ENCODE data around the gene PIK3R3. TPM values are rescaled to one million over a fixed set of nuclear protein-coding genes. Genes with fewer than 3 reads are reported as not detected.

PIK3R3 gene
- total and polyA plus RNA-seq, 9 of the 15 experiments (the other 6 are each of a cell fraction or from before 2014, with no cell fraction given): 1.4 to 7.7 (median 4.6) TPM

- H3K9me3 ChIP-seq (replicated peaks; ENCODE audit: control insufficient read depth, insufficient read depth, low read depth, low read length): no peaks in the 10 kb centered on the region
- intact Hi-C loops (cut with micrococcal nuclease) (no loop called here), in situ Hi-C loops (cut with MboI) (no loop called here)
- H3K79me2 ChIP-seq (ENCODE audit: control insufficient read depth, insufficient read depth, low read length): no peaks in the 10 kb centered on the region
- ChIA-PET POLR2A (interaction anchor here (0.6 to 1.6 kb wide), 5 partner anchors 9 to 97 kb away, joined by 3 to 5 read pairs (median 4); no protein-coding TSS in a partner anchor), CTCF (ENCODE audit: low intra/inter-chr PET ratio) (no interaction called here)
- no peak overlapping the region for H3K9ac ChIP-seq (ENCODE audit: insufficient read depth in 1 of 2, low read depth in 2 of 2, low read length in 2 of 2)
- H3K36me3 ChIP-seq (ENCODE audit: control insufficient read depth, insufficient read depth, low read length): peaks cover 66% of the 10 kb centered on the region
- H3K27ac ChIP-seq (ENCODE audit: extremely low read depth, low read depth, low read length): no peak overlapping the region
- 94% methylated on average over 6 of the region's 6 CpGs for WGBS (ENCODE audit: insufficient coverage, low coverage, missing lambda C conversion rate)
- no peak for TF ChIP-seq ARID2 (IDR thresholded peaks at IDR 0.05)
- no peak for TF ChIP-seq PCBP1 (IDR thresholded peaks at IDR 0.05; ENCODE audit: low read depth, low read length, poor library complexity, severe bottlenecking)
- no peak for TF ChIP-seq ZBTB8A (IDR thresholded peaks at IDR 0.05; ENCODE audit: partially characterized antibody)
- TF ChIP-seq, protein P1, sequence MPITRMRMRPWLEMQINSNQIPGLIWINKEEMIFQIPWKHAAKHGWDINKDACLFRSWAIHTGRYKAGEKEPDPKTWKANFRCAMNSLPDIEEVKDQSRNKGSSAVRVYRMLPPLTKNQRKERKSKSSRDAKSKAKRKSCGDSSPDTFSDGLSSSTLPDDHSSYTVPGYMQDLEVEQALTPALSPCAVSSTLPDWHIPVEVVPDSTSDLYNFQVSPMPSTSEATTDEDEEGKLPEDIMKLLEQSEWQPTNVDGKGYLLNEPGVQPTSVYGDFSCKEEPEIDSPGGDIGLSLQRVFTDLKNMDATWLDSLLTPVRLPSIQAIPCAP (CRISPR knock-in tag; IDR thresholded peaks at IDR 0.05; ENCODE audit: borderline replicate concordance): no peak
- no peak for TF ChIP-seq OTX1 (CRISPR knock-in tag; IDR thresholded peaks at IDR 0.05)
- DNase-seq (ENCODE audit: extremely low read depth in 1 of 4, low spot score in 3 of 4): no peak
- no peak overlapping the region for H3K4me2 ChIP-seq (ENCODE audit: insufficient read depth, low read length)
- no peak for ATAC-seq
- H3K4me1 ChIP-seq (replicated peaks in 1 of 2; ENCODE audit: control insufficient read depth in 2 of 2, insufficient read depth in 2 of 2, low read length in 2 of 2): no peaks in the 10 kb centered on the region
- no peak for FAIRE-seq
- peaks cover 4% of the 10 kb centered on the region for H3K9me1 ChIP-seq (ENCODE audit: control insufficient read depth, insufficient read depth, low read length)
- H2AFZ ChIP-seq (ENCODE audit: low read depth, low read length): no peak overlapping the region
- H3K27me3 ChIP-seq (ENCODE audit: control insufficient read depth in 2 of 2, insufficient read depth in 2 of 2, low read length in 2 of 2): no peaks in the 10 kb centered on the region
- BruUV-seq (replicated peaks): no TSS peak
- H4K20me1 ChIP-seq (replicated peaks; ENCODE audit: control insufficient read depth, insufficient read depth, low read length): no peaks in the 10 kb centered on the region
- no peak overlapping the region for H3K4me3 ChIP-seq
These were observed 121.8 kb downstream of the PIK3R3 start for GRCh38 chr1:46010611-46011010.

DNA sequence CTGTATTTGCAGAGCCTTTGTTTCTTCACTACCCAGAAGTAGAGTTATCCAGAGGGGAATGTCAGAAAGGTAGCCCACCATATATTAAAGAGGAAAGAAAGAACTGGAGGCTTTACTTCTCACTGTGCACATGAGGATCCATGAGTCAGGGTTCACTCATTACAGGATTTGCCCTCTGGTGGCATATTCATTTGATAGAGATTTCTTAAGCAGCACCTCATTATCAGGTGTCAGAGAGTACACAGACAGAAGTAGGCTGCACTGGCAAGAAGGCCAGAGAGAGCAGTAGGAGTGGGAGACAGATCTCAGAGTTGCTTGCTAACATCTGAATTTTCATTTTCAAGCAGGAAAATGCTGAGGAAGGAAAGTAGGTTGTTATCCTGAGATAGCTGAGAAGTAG lies 123.8 kb downstream of the PIK3R3 start:
- no peak overlapping the region for H2AFZ ChIP-seq (ENCODE audit: low read depth, low read length)
- peaks cover 69% of the 10 kb centered on the region for H3K36me3 ChIP-seq (ENCODE audit: control insufficient read depth, insufficient read depth, low read length)
- DNase-seq (ENCODE audit: extremely low read depth in 1 of 4, low spot score in 3 of 4) (no peak), FAIRE-seq (no peak), ATAC-seq (no peak)
- H3K27ac ChIP-seq (ENCODE audit: extremely low read depth, low read depth, low read length): no peak overlapping the region
- intact Hi-C loops (cut with micrococcal nuclease) (no loop called here), in situ Hi-C loops (cut with MboI) (no loop called here)
- no peaks in the 10 kb centered on the region for H3K9me3 ChIP-seq (replicated peaks; ENCODE audit: control insufficient read depth, insufficient read depth, low read depth, low read length)
- no peak overlapping the region for H3K4me3 ChIP-seq
- no peak overlapping the region for H3K9ac ChIP-seq (ENCODE audit: insufficient read depth in 1 of 2, low read depth in 2 of 2, low read length in 2 of 2)
- POLR2A ChIA-PET: interaction anchor here (1.0 kb wide), 1 partner anchor 9 kb away, joined by 3 read pairs; no protein-coding TSS in a partner anchor
- H3K79me2 ChIP-seq (ENCODE audit: control insufficient read depth, insufficient read depth, low read length): no peaks in the 10 kb centered on the region
- no peaks in the 10 kb centered on the region for H3K27me3 ChIP-seq (ENCODE audit: control insufficient read depth in 2 of 2, insufficient read depth in 2 of 2, low read length in 2 of 2)
- no peaks in the 10 kb centered on the region for H4K20me1 ChIP-seq (replicated peaks; ENCODE audit: control insufficient read depth, insufficient read depth, low read length)
- peaks cover 4% of the 10 kb centered on the region for H3K9me1 ChIP-seq (ENCODE audit: control insufficient read depth, insufficient read depth, low read length)
- H3K4me1 ChIP-seq (replicated peaks in 1 of 2; ENCODE audit: control insufficient read depth in 2 of 2, insufficient read depth in 2 of 2, low read length in 2 of 2): no peaks in the 10 kb centered on the region
- CTCF ChIA-PET (ENCODE audit: low intra/inter-chr PET ratio): no interaction called here
- H3K4me2 ChIP-seq (ENCODE audit: insufficient read depth, low read length): no peak overlapping the region
- BruUV-seq (replicated peaks): no TSS peak
- TF ChIP-seq, protein P2, sequence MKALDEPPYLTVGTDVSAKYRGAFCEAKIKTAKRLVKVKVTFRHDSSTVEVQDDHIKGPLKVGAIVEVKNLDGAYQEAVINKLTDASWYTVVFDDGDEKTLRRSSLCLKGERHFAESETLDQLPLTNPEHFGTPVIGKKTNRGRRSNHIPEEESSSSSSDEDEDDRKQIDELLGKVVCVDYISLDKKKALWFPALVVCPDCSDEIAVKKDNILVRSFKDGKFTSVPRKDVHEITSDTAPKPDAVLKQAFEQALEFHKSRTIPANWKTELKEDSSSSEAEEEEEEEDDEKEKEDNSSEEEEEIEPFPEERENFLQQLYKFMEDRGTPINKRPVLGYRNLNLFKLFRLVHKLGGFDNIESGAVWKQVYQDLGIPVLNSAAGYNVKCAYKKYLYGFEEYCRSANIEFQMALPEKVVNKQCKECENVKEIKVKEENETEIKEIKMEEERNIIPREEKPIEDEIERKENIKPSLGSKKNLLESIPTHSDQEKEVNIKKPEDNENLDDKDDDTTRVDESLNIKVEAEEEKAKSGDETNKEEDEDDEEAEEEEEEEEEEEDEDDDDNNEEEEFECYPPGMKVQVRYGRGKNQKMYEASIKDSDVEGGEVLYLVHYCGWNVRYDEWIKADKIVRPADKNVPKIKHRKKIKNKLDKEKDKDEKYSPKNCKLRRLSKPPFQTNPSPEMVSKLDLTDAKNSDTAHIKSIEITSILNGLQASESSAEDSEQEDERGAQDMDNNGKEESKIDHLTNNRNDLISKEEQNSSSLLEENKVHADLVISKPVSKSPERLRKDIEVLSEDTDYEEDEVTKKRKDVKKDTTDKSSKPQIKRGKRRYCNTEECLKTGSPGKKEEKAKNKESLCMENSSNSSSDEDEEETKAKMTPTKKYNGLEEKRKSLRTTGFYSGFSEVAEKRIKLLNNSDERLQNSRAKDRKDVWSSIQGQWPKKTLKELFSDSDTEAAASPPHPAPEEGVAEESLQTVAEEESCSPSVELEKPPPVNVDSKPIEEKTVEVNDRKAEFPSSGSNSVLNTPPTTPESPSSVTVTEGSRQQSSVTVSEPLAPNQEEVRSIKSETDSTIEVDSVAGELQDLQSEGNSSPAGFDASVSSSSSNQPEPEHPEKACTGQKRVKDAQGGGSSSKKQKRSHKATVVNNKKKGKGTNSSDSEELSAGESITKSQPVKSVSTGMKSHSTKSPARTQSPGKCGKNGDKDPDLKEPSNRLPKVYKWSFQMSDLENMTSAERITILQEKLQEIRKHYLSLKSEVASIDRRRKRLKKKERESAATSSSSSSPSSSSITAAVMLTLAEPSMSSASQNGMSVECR (CRISPR knock-in tag; IDR thresholded peaks at IDR 0.05): no peak
- TF ChIP-seq HMBOX1 (IDR thresholded peaks at IDR 0.05) (no peak), PRPF4 (IDR thresholded peaks at IDR 0.05; ENCODE audit: insufficient read depth, low read depth, low read length, poor library complexity, severe bottlenecking) (no peak), HDGF (IDR thresholded peaks at IDR 0.05) (no peak), U2AF1 (optimal IDR thresholded peaks at IDR 0.05; ENCODE audit: low read depth, low read length) (no peak), NFATC3 (IDR thresholded peaks at IDR 0.05) (no peak)

Measured in K562 (cell line).